ENCODE measurements around the gene MOCS2. TPM values are rescaled to one million over a fixed set of nuclear protein-coding genes. Genes with fewer than 3 reads are reported as not detected.

Gene MOCS2
- total and polyA plus RNA-seq, 2 of the 8 experiments (the other 6 are each of a cell fraction or from before 2014, with no cell fraction given), result 6.7 to 16.1 TPM

GRCh38 chr5:53128481-53128880 lies 18.9 kb upstream of the MOCS2 start (continued):
- TF ChIP-seq TCF12 (IDR thresholded peaks at IDR 0.05; ENCODE audit: low read depth, low read length), result no peak
- no peak for TF ChIP-seq KDM5A (IDR thresholded peaks at IDR 0.05; ENCODE audit: low read length)
